ENCODE results near the gene PLEKHA7.
"Not testable (repeated sequence)": the region's sequence is repeated elsewhere in the genome, so short reads cannot be mapped to it uniquely, and the experiment has no call there.

Gene PLEKHA7

GRCh38 chr11:16968196-16968595, 46.0 kb downstream of the PLEKHA7 start:
- DNase-seq (ENCODE audit: low read depth): no peak
- TF ChIP-seq, protein P1, sequence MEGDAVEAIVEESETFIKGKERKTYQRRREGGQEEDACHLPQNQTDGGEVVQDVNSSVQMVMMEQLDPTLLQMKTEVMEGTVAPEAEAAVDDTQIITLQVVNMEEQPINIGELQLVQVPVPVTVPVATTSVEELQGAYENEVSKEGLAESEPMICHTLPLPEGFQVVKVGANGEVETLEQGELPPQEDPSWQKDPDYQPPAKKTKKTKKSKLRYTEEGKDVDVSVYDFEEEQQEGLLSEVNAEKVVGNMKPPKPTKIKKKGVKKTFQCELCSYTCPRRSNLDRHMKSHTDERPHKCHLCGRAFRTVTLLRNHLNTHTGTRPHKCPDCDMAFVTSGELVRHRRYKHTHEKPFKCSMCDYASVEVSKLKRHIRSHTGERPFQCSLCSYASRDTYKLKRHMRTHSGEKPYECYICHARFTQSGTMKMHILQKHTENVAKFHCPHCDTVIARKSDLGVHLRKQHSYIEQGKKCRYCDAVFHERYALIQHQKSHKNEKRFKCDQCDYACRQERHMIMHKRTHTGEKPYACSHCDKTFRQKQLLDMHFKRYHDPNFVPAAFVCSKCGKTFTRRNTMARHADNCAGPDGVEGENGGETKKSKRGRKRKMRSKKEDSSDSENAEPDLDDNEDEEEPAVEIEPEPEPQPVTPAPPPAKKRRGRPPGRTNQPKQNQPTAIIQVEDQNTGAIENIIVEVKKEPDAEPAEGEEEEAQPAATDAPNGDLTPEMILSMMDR (IDR thresholded peaks at IDR 0.05; ENCODE audit: low read length, missing control alignments): no peak
- H3K4me3 ChIP-seq (replicated peaks; ENCODE audit: low read depth, low read length): no peak overlapping the region

DNA sequence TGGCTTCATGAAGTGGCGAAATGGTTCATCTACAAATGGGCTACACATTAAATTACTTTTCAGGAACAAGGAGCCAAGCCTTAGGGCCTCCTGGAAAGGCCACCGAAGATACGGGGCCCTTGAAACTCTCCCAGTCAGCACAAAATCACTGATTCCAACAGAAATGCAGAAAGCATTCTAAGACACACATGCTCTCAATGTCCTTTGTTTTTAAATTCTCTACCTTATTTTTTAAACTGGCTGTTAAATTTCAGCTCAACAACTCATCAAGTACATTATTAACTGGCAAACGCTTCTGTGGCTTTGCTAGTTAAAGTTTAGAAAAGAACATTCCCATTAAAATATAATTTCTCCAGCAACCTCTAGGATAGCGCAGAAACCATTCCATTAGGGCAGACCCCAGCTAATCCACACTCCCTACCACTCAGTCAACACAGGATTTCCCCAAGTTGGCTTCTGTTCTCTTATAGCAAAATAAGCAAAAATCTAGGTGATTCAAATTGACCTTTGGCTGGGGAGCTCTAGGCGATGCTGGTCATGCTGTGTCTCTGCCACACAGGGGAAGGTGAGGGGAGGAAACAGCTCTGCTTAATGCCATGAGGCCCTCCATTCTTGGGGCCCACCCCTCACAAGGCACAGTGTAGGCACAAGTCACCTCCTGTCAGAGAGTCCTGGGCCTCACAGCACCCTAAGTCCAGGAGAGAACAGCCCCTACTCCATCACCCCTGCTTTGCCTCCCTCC, 47.1 kb downstream of the PLEKHA7 start:
- no peak overlapping the region for H3K4me3 ChIP-seq (replicated peaks; ENCODE audit: low read depth, low read length)
- DNase-seq (ENCODE audit: low read depth): no peak
- TF ChIP-seq, protein P1 (IDR thresholded peaks at IDR 0.05; ENCODE audit: low read length, missing control alignments): no peak

- no peak for DNase-seq (ENCODE audit: low read depth)
- no peak overlapping the region for H3K4me3 ChIP-seq (replicated peaks; ENCODE audit: low read depth, low read length)
- TF ChIP-seq, protein P1 (IDR thresholded peaks at IDR 0.05; ENCODE audit: low read length, missing control alignments): no peak
Measured at GRCh38 chr11:16964501-16964900, 49.7 kb downstream of the PLEKHA7 start.

DNA sequence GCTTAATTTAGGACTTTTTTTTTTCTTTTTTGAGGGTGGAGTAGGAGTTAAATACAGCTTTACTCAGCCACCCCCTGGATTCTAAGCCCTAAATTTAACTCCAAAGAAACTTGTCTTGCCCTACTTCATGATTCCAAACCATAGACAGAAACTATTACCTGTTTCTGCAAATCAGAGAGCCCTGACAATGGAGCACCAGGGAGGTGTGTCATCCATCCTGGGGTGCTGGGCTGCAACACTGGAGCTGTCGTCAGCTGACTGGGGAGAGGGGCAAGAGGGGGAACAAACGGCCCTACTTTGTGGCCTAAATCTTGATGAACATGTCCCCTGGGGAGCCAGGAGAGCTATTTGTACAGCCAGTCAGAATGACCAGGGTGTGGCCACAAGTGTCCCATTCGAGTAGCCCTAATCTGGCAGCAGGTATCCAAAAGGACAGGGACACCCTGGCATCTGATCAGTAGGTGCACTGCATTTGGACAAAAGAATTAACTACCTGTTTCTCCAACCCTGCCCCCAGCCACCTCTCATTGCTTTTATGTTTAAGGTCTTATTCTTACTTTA, 50.8 kb downstream of the PLEKHA7 start:
- no peak for DNase-seq (ENCODE audit: low read depth)
- H3K4me3 ChIP-seq (replicated peaks; ENCODE audit: low read depth, low read length): no peak overlapping the region
- TF ChIP-seq, protein P1 (IDR thresholded peaks at IDR 0.05; ENCODE audit: low read length, missing control alignments): no peak

DNA sequence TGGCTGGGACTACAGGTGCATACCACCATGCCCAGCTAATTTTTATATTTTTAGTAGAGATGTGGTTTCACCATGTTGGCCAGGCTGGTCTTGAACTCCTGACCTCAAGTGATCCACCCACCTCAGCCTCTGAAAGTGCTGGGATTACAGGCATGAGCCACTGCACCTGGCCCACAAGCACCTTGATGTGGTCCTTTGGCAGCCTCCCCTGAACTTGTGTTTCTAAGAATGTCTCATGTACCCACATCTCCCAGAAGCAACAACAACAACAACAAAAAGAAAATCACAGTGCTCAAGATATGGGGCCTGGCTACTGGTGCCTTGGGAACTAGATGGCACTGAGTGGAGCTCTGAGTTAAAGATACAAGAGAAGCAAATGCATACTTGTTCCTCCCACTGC, 51.6 kb downstream of the PLEKHA7 start:
- not testable (repeated sequence) for H3K4me3 ChIP-seq (replicated peaks; ENCODE audit: low read depth, low read length); DNase-seq (ENCODE audit: low read depth)

DNA sequence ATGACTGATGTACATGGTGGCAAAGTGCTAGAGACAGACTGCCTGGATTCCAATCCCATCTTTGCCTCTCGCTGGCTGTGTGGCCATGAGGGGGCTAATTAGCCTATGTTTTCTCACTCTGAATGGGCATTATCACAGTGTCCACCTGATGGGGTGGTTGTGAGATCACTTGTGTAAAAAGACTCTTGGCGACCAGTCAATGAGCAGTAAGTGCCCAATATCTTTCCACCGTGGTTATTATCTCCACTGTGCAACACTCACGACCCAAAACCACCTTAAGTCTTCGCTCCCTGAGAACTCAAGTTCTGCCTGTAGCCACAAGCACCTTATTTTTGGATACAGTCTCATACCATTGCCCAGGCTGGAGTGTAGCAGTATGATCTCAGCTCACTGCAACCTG, 52.1 kb downstream of the PLEKHA7 start:
- no peak for DNase-seq (ENCODE audit: low read depth)
- TF ChIP-seq, protein P1 (IDR thresholded peaks at IDR 0.05; ENCODE audit: low read length, missing control alignments): no peak
- H3K4me3 ChIP-seq (replicated peaks; ENCODE audit: low read depth, low read length): no peak overlapping the region

DNA sequence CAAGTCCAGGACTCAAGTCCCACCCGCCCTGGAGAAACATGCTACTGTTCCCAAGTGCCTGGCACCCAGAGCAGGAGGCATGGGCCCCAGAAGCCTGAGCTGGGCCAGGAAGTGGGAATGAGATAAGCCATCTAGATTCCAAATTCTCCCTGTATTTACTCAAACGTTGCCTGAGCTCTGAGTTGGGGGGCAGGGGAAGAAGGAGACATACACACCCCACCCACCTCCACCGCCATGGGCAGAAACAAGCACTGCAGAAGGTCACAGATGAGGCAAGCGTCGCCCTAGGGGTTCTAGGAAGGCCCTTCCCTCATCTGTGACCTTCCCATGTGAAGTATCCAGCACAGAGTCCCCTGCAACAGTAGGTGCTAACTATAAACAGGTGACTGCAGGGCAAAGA, 54.0 kb downstream of the PLEKHA7 start:
- TF ChIP-seq, protein P1 (IDR thresholded peaks at IDR 0.05; ENCODE audit: low read length, missing control alignments): no peak
- no peak for DNase-seq (ENCODE audit: low read depth)
- no peak overlapping the region for H3K4me3 ChIP-seq (replicated peaks; ENCODE audit: low read depth, low read length)
